HG03571 (cell line): ENCODE data around the gene EPN2.

ENCODE experiments used
- ATAC-seq: cut with Tn5 transposase; IDR thresholded peaks from one replicate; pipeline ENCODE4 v1.9.1; 2021; ENCODE audit not compliant: unreplicated experiment

EPN2 gene

GRCh38 chr17:19238167-19238505, 970 bp downstream of the EPN2 start:
- no peak for ATAC-seq

GRCh38 chr17:19239544-19239943, 2.4 kb downstream of the EPN2 start:
- no peak for ATAC-seq

GRCh38 chr17:19242323-19242722, 5.2 kb downstream of the EPN2 start:
- ATAC-seq = no peak

GRCh38 chr17:19242926-19243325, 5.8 kb downstream of the EPN2 start:
- ATAC-seq = no peak

GRCh38 chr17:19243838-19244237, 6.7 kb downstream of the EPN2 start:
- ATAC-seq = no peak

GRCh38 chr17:19244357-19244756, 7.2 kb downstream of the EPN2 start:
- no peak for ATAC-seq

GRCh38 chr17:19244781-19245180, 7.6 kb downstream of the EPN2 start:
- no peak for ATAC-seq

- no peak for ATAC-seq
Measured at GRCh38 chr17:19247473-19247872, 10.3 kb downstream of the EPN2 start.

- no peak for ATAC-seq
Measured at GRCh38 chr17:19248151-19248927, 11.2 kb downstream of the EPN2 start.

GRCh38 chr17:19248928-19249574, 11.9 kb downstream of the EPN2 start:
- no peak for ATAC-seq

- no peak for ATAC-seq
Measured at GRCh38 chr17:19249681-19250080, 12.5 kb downstream of the EPN2 start.

- no peak for ATAC-seq
Measured at GRCh38 chr17:19250421-19251173, 13.4 kb downstream of the EPN2 start.

GRCh38 chr17:19253112-19253511, 15.9 kb downstream of the EPN2 start:
- no peak for ATAC-seq

GRCh38 chr17:19254651-19255050, 17.5 kb downstream of the EPN2 start:
- ATAC-seq = no peak

- no peak for ATAC-seq
Measured at GRCh38 chr17:19255279-19255678, 18.1 kb downstream of the EPN2 start.

- no peak for ATAC-seq
Measured at GRCh38 chr17:19258371-19258770, 21.2 kb downstream of the EPN2 start.

- no peak for ATAC-seq
Measured at GRCh38 chr17:19260958-19261357, 23.8 kb downstream of the EPN2 start.

GRCh38 chr17:19261426-19261825, 24.3 kb downstream of the EPN2 start:
- no peak for ATAC-seq

- ATAC-seq = no peak
Measured at GRCh38 chr17:19262650-19263631, 25.8 kb downstream of the EPN2 start.

- no peak for ATAC-seq
Measured at GRCh38 chr17:19263641-19264051, 26.5 kb downstream of the EPN2 start.

- no peak for ATAC-seq
Measured at GRCh38 chr17:19264268-19264667, 27.1 kb downstream of the EPN2 start.
